Spleen (tissue), 7 donors: ENCODE measurements around the gene ZNRF3.

Experiments
- CTCF ChIP-seq, 11 experiments: fragments of 200-600 bp in 7 of 11; fragments of 450-650 bp in 4 of 11; sonication (generic) in 4 of 11; IDR thresholded peaks in 8 of 11; conservative IDR thresholded peaks in 3 of 11; 1 replicate in 7 of 11; 2 replicates in 4 of 11; pipeline versions ENCODE4 v1.4.0 to v1.8.0; 2016 to 2021; ENCODE audit warnings: antibody characterized with exemption in 11 of 11, inconsistent platforms in 4 of 11, mild to moderate bottlenecking in 1 of 11
- POLR2AphosphoS5 ChIP-seq, 3 donors: sonication (generic); formaldehyde crosslinking; IDR thresholded peaks; one replicate each; pipeline ENCODE4 v1.5.1; 2017; ENCODE audit warnings: antibody characterized with exemption in 3 of 3
- donor health status: DM: no; HTN: no; CAD: no; lungs with moderate emphysema.
- donor health status: DM: no; HTN: no; CAD: no.
- donor health status: DM: no; HTN: no; CAD: no.

- TF ChIP-seq CTCF (IDR thresholded peaks at IDR 0.05 in 8 of 11, conservative IDR thresholded peaks at IDR 0.05 in 3 of 11) = no peak
- TF ChIP-seq POLR2AphosphoS5 (IDR thresholded peaks at IDR 0.05) = no peak
Observed at GRCh38 chr22:28977060-28977459, 93.7 kb downstream of the ZNRF3 start.
